ENCODE results near the gene OCA2. TPM values are rescaled to one million over a fixed set of nuclear protein-coding genes. Genes with fewer than 3 reads are reported as not detected.
"Not testable (repeated sequence)": the region's sequence is repeated elsewhere in the genome, so short reads cannot be mapped to it uniquely, and the experiment has no call there.

The OCA2 gene
- total RNA-seq, 2 experiments from 2014 or later, result not detected

- Histone ChIP-seq H3K4me3 (ENCODE audit: low read depth, low read length, poor library complexity, severe bottlenecking) (no peak overlapping the region), H3K79me2 (ENCODE audit: insufficient read depth, low read depth, low read length) (no peaks in the 10 kb centered on the region), H4K20me1 (ENCODE audit: insufficient read depth, low read length) (no peaks in the 10 kb centered on the region), H3K27ac (ENCODE audit: low read depth, low read length, poor library complexity, severe bottlenecking) (no peak overlapping the region), H3K9me2 (ENCODE audit: insufficient read depth, low read length) (no peaks in the 10 kb centered on the region), H3K4me2 (ENCODE audit: low read length) (no peak overlapping the region), H3K4me1 (ENCODE audit: insufficient read depth, low read length, poor library complexity, severe bottlenecking) (no peaks in the 10 kb centered on the region), H2AFZ (ENCODE audit: low read length) (no peak overlapping the region), H3K36me3 (ENCODE audit: insufficient read depth, low read length) (no peaks in the 10 kb centered on the region), H3K9me3 (ENCODE audit: low read length) (no peaks in the 10 kb centered on the region)
- CTCF ChIA-PET (ENCODE audit: unreplicated experiment), result no interaction called here
- no TSS peak for BruUV-seq (replicated peaks)
- intact Hi-C loops (cut with micrococcal nuclease; ENCODE audit: unreplicated experiment), result no loop called here
- POLR2A ChIA-PET, result no interaction called here
- DNase-seq (ENCODE audit: low spot score), result no peak
- TF ChIP-seq EZH2phosphoT487 (IDR thresholded peaks at IDR 0.05; ENCODE audit: borderline replicate concordance, low read depth, low read length), result no peak
- TF ChIP-seq CTCF (conservative IDR thresholded peaks at IDR 0.05; ENCODE audit: low read length), result no peak
Measured at GRCh38 chr15:28012231-28012630, 86.9 kb downstream of the OCA2 start.

GRCh38 chr15:28008175-28008574, 90.9 kb downstream of the OCA2 start:
- intact Hi-C loops (cut with micrococcal nuclease; ENCODE audit: unreplicated experiment); H3K4me3 ChIP-seq (ENCODE audit: low read depth, low read length, poor library complexity, severe bottlenecking); H3K9me2 ChIP-seq (ENCODE audit: insufficient read depth, low read length); POLR2A ChIA-PET; H3K4me2 ChIP-seq (ENCODE audit: low read length); BruUV-seq (replicated peaks); DNase-seq (ENCODE audit: low spot score); H3K4me1 ChIP-seq (ENCODE audit: insufficient read depth, low read length, poor library complexity, severe bottlenecking); CTCF ChIA-PET (ENCODE audit: unreplicated experiment); H2AFZ ChIP-seq (ENCODE audit: low read length); H4K20me1 ChIP-seq (ENCODE audit: insufficient read depth, low read length); H3K27ac ChIP-seq (ENCODE audit: low read depth, low read length, poor library complexity, severe bottlenecking); H3K9me3 ChIP-seq (ENCODE audit: low read length); H3K79me2 ChIP-seq (ENCODE audit: insufficient read depth, low read depth, low read length); H3K36me3 ChIP-seq (ENCODE audit: insufficient read depth, low read length): not testable (repeated sequence)

- no peaks in the 10 kb centered on the region for H3K9me2 ChIP-seq (ENCODE audit: insufficient read depth, low read length)
- H3K9me3 ChIP-seq (ENCODE audit: low read length), result no peaks in the 10 kb centered on the region
- no peak overlapping the region for H3K27ac ChIP-seq (ENCODE audit: low read depth, low read length, poor library complexity, severe bottlenecking)
- H3K79me2 ChIP-seq (ENCODE audit: insufficient read depth, low read depth, low read length), result no peaks in the 10 kb centered on the region
- TF ChIP-seq CTCF (conservative IDR thresholded peaks at IDR 0.05; ENCODE audit: low read length) (no peak), EZH2phosphoT487 (IDR thresholded peaks at IDR 0.05; ENCODE audit: borderline replicate concordance, low read depth, low read length) (no peak)
- no peak for DNase-seq (ENCODE audit: low spot score)
- no peak overlapping the region for H2AFZ ChIP-seq (ENCODE audit: low read length)
- no peaks in the 10 kb centered on the region for H3K4me1 ChIP-seq (ENCODE audit: insufficient read depth, low read length, poor library complexity, severe bottlenecking)
- POLR2A ChIA-PET, result no interaction called here
- CTCF ChIA-PET (ENCODE audit: unreplicated experiment), result no interaction called here
- H4K20me1 ChIP-seq (ENCODE audit: insufficient read depth, low read length), result no peaks in the 10 kb centered on the region
- H3K4me2 ChIP-seq (ENCODE audit: low read length), result no peak overlapping the region
- H3K36me3 ChIP-seq (ENCODE audit: insufficient read depth, low read length), result no peaks in the 10 kb centered on the region
- no peak overlapping the region for H3K4me3 ChIP-seq (ENCODE audit: low read depth, low read length, poor library complexity, severe bottlenecking)
- no TSS peak for BruUV-seq (replicated peaks)
- intact Hi-C loops (cut with micrococcal nuclease; ENCODE audit: unreplicated experiment), result no loop called here
Measured at GRCh38 chr15:28006116-28006905, 92.8 kb downstream of the OCA2 start.
